Keratinocyte (primary cell): ENCODE measurements around the gene PIWIL4.
A peak's percentile ranks its signal among the peaks of the same experiment; 100 is the strongest.

Experiments
- EZH2 ChIP-seq: IDR thresholded peaks from one replicate; pipeline ENCODE4 v1.6.1; 2012; ENCODE audit warnings: inconsistent platforms, mild to moderate bottlenecking, low read length, moderate library complexity
- TF ChIP-seq, protein P1 (sequence below), 3 experiments: IDR thresholded peaks in 1 of 3; conservative IDR thresholded peaks in 1 of 3; optimal IDR thresholded peaks in 1 of 3; 2 replicates in 2 of 3; 3 replicates in 1 of 3; pipeline versions ENCODE3 to v1.5.1; 2011; ENCODE audit warnings: low read length in 3 of 3, mild to moderate bottlenecking in 3 of 3, moderate library complexity in 2 of 3, control low read depth in 1 of 3, inconsistent platforms in 1 of 3; ENCODE audit not compliant: insufficient read depth in 2 of 3; ENCODE audit errors: extremely low read depth in 1 of 3

DNA sequence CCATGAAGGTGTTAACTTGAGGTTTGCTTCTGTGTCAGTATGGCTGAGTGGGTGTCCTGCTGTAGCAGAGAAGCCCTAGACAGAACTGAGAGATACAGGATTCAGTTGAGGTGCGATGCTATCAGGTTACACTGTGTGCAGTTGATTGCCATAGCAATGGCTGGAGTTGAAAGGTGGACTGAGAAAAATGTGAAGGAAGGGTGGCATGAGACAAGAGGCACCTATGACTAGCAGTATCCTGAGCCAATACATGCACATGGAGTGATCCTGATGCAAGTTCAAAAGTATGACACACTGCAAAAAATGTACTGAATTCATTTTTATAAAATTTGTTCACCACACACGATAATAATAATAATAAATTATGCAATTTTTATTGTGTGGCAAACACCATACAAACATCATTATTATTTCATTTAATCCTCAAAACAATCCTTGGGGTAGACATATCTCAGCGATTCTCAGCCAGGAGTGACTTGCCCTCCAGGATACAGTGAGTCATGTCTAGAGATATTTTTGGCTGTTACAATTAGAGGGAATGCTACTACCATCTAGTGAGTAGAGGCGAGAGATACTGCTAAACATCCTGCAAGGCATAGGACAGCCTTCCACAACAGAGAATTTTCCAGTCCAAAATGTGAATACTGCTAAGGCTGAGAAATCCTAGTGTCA lies 3.9 kb upstream of the PIWIL4 start:
- TF ChIP-seq, protein P1, sequence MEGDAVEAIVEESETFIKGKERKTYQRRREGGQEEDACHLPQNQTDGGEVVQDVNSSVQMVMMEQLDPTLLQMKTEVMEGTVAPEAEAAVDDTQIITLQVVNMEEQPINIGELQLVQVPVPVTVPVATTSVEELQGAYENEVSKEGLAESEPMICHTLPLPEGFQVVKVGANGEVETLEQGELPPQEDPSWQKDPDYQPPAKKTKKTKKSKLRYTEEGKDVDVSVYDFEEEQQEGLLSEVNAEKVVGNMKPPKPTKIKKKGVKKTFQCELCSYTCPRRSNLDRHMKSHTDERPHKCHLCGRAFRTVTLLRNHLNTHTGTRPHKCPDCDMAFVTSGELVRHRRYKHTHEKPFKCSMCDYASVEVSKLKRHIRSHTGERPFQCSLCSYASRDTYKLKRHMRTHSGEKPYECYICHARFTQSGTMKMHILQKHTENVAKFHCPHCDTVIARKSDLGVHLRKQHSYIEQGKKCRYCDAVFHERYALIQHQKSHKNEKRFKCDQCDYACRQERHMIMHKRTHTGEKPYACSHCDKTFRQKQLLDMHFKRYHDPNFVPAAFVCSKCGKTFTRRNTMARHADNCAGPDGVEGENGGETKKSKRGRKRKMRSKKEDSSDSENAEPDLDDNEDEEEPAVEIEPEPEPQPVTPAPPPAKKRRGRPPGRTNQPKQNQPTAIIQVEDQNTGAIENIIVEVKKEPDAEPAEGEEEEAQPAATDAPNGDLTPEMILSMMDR (optimal IDR thresholded peaks at IDR 0.05 in 1 of 3, IDR thresholded peaks at IDR 0.05 in 1 of 3, conservative IDR thresholded peaks at IDR 0.05 in 1 of 3; ENCODE audit: extremely low read depth in 1 of 3, insufficient read depth in 2 of 3, low read length in 3 of 3), result peak; percentile 49 to 59 (median 56)
- TF ChIP-seq EZH2, result no peak
